ENCODE data around the gene PLCL1. TPM values are rescaled to one million over a fixed set of nuclear protein-coding genes. Genes with fewer than 3 reads are reported as not detected.

PLCL1 gene
- total RNA-seq, 3 donors from 2014 or later (not counting 1 experiment from before 2014, with no cell fraction given) = 0.86 to 2.8 (median 1.1) TPM

DNA sequence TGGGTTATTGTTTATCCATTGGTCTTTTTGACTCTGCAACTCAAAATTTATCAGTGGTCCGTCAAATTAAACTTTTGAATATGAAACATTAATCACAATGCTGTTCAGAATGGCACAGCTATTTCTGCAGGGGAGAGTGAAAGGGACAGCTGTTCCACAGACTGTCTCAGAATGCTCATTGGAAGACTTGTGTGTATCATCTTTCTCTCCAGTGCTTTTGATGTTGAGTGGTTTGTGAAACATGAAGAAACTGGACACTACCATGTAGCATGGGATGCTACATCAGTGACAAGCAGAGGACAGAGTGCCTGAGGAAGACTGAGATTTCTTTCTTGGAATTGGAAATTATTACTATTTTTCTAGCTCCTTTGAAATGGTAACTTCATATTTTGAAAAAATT lies 115.7 kb downstream of the PLCL1 start:
- no peak overlapping the region for H3K27ac ChIP-seq (ENCODE audit: low read length)
- no peaks in the 10 kb centered on the region for H3K4me1 ChIP-seq (ENCODE audit: control insufficient read depth, insufficient read depth, low read length)
- H3K4me1 Mint-ChIP-seq = no peaks in the 10 kb centered on the region
- no peak overlapping the region for H3K4me3 ChIP-seq (ENCODE audit: low read length)
- no peak overlapping the region for H3K4me3 Mint-ChIP-seq
- no peak for DNase-seq
- intact Hi-C loops (cut with micrococcal nuclease) = no loop called here
- no peaks in the 10 kb centered on the region for H3K9me3 ChIP-seq (ENCODE audit: control insufficient read depth, insufficient read depth, low read length)
- no peaks in the 10 kb centered on the region for H3K27me3 ChIP-seq (ENCODE audit: control insufficient read depth, insufficient read depth, low read length)
- H3K27ac Mint-ChIP-seq = no peak overlapping the region
- no peaks in the 10 kb centered on the region for H3K36me3 Mint-ChIP-seq
- no peaks in the 10 kb centered on the region for H3K36me3 ChIP-seq (ENCODE audit: control insufficient read depth, insufficient read depth, low read length)
- TF ChIP-seq, protein P1, sequence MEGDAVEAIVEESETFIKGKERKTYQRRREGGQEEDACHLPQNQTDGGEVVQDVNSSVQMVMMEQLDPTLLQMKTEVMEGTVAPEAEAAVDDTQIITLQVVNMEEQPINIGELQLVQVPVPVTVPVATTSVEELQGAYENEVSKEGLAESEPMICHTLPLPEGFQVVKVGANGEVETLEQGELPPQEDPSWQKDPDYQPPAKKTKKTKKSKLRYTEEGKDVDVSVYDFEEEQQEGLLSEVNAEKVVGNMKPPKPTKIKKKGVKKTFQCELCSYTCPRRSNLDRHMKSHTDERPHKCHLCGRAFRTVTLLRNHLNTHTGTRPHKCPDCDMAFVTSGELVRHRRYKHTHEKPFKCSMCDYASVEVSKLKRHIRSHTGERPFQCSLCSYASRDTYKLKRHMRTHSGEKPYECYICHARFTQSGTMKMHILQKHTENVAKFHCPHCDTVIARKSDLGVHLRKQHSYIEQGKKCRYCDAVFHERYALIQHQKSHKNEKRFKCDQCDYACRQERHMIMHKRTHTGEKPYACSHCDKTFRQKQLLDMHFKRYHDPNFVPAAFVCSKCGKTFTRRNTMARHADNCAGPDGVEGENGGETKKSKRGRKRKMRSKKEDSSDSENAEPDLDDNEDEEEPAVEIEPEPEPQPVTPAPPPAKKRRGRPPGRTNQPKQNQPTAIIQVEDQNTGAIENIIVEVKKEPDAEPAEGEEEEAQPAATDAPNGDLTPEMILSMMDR (IDR thresholded peaks at IDR 0.05) = no peak
- WGBS (ENCODE audit: insufficient coverage) = 89% methylated on average over 1 of the region's 1 CpG
- peaks cover 0 to 2% of the 10 kb centered on the region in 2 donors for H3K9me3 Mint-ChIP-seq
- no peak for ATAC-seq
- H3K27me3 Mint-ChIP-seq (ENCODE audit: low read depth in 2 of 2) = no peaks in the 10 kb centered on the region

DNA sequence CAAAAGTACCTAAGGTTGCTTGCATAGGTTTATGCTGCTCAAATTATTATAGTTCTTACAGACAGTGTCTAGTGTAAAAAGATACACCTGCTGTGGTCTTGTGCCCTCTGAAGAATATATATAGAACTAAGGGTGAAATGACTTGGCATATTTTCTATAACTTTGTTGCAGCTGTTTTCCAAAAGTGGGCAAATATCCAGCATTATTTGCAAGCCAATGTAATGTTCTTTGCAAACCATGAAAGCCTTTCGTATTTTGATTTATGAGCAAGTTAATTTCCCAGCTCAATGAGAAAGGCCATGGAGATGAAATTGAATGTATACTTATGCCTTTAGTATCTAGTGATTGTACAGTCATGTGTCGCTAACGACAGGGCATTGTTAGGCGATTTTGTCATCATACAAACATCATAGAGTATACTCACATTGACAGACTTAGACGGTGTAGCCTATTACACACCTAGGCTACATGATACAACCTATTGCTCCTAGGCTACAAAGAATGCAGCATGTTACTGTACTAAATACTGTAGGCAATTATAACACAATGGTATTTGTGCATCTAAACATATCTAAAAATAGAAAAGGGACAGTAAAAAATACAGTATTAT lies 116.3 kb downstream of the PLCL1 start:
- DNase-seq (no peak), ATAC-seq (no peak)
- Mint-ChIP-seq H3K36me3 (no peaks in the 10 kb centered on the region), H3K27ac (no peak overlapping the region), H3K27me3 (ENCODE audit: low read depth in 2 of 2) (no peaks in the 10 kb centered on the region), H3K4me3 (no peak overlapping the region), H3K4me1 (no peaks in the 10 kb centered on the region), H3K9me3 (peaks cover 1 to 2% of the 10 kb centered on the region in 2 donors)
- 100% methylated on average over 5 of the region's 5 CpGs for WGBS (ENCODE audit: insufficient coverage)
- Histone ChIP-seq H3K36me3 (ENCODE audit: control insufficient read depth, insufficient read depth, low read length) (no peaks in the 10 kb centered on the region), H3K4me1 (ENCODE audit: control insufficient read depth, insufficient read depth, low read length) (no peaks in the 10 kb centered on the region), H3K9me3 (ENCODE audit: control insufficient read depth, insufficient read depth, low read length) (no peaks in the 10 kb centered on the region), H3K27ac (ENCODE audit: low read length) (no peak overlapping the region), H3K4me3 (ENCODE audit: low read length) (no peak overlapping the region), H3K27me3 (ENCODE audit: control insufficient read depth, insufficient read depth, low read length) (no peaks in the 10 kb centered on the region)
- intact Hi-C loops (cut with micrococcal nuclease) = no loop called here
- TF ChIP-seq, protein P1 (IDR thresholded peaks at IDR 0.05) = no peak

- no peak for DNase-seq
- ATAC-seq = no peak
- no peak overlapping the region for H3K27ac Mint-ChIP-seq
- H3K27ac ChIP-seq (ENCODE audit: low read length) = no peak overlapping the region
- no peaks in the 10 kb centered on the region for H3K4me1 ChIP-seq (ENCODE audit: control insufficient read depth, insufficient read depth, low read length)
- WGBS (ENCODE audit: insufficient coverage) = 97% methylated on average over 4 of the region's 5 CpGs
- no peaks in the 10 kb centered on the region for H3K36me3 Mint-ChIP-seq
- H3K36me3 ChIP-seq (ENCODE audit: control insufficient read depth, insufficient read depth, low read length) = no peaks in the 10 kb centered on the region
- no peak overlapping the region for H3K4me3 Mint-ChIP-seq
- H3K9me3 Mint-ChIP-seq = peaks cover 2 to 3% of the 10 kb centered on the region in 2 donors
- no peaks in the 10 kb centered on the region for H3K27me3 ChIP-seq (ENCODE audit: control insufficient read depth, insufficient read depth, low read length)
- H3K4me3 ChIP-seq (ENCODE audit: low read length) = no peak overlapping the region
- H3K4me1 Mint-ChIP-seq = no peaks in the 10 kb centered on the region
- H3K9me3 ChIP-seq (ENCODE audit: control insufficient read depth, insufficient read depth, low read length) = no peaks in the 10 kb centered on the region
- intact Hi-C loops (cut with micrococcal nuclease) = no loop called here
- TF ChIP-seq, protein P1 (IDR thresholded peaks at IDR 0.05) = no peak
- H3K27me3 Mint-ChIP-seq (ENCODE audit: low read depth in 2 of 2) = no peaks in the 10 kb centered on the region
Measured at GRCh38 chr2:197924483-197924882, 120.1 kb downstream of the PLCL1 start.

- Histone ChIP-seq H3K4me1 (ENCODE audit: control insufficient read depth, insufficient read depth, low read length) (no peaks in the 10 kb centered on the region), H3K4me3 (ENCODE audit: low read length) (no peak overlapping the region), H3K27me3 (ENCODE audit: control insufficient read depth, insufficient read depth, low read length) (no peaks in the 10 kb centered on the region), H3K27ac (ENCODE audit: low read length) (no peak overlapping the region), H3K36me3 (ENCODE audit: control insufficient read depth, insufficient read depth, low read length) (no peaks in the 10 kb centered on the region), H3K9me3 (ENCODE audit: control insufficient read depth, insufficient read depth, low read length) (no peaks in the 10 kb centered on the region)
- ATAC-seq = no peak
- Mint-ChIP-seq H3K9me3 (peaks cover 2 to 3% of the 10 kb centered on the region in 2 donors), H3K4me3 (no peak overlapping the region), H3K36me3 (no peaks in the 10 kb centered on the region), H3K27me3 (ENCODE audit: low read depth in 2 of 2) (no peaks in the 10 kb centered on the region), H3K4me1 (no peaks in the 10 kb centered on the region), H3K27ac (no peak overlapping the region)
- TF ChIP-seq, protein P1 (IDR thresholded peaks at IDR 0.05) = no peak
- no peak for DNase-seq
- intact Hi-C loops (cut with micrococcal nuclease) = no loop called here
Measured at GRCh38 chr2:197925204-197925603, 120.8 kb downstream of the PLCL1 start.
